SK-N-SH treated with all-trans-retinoic acid at 6 μM for 48 hours (cell line): ENCODE data around the gene CCDC102A.

Source experiments
- ATAC-seq: fragments of 200-7000 bp; cut with Tn5 transposase; 3 replicates; pipeline ENCODE4 v1.9.1; 2020; ENCODE audit warnings: mild to moderate bottlenecking, moderate library complexity
- ARNTL ChIP-seq: fragments of 450-650 bp; formaldehyde crosslinking; IDR thresholded peaks from 2 replicates; pipeline ENCODE4 v1.5.0; 2020; ENCODE audit warnings: low read depth, mild to moderate bottlenecking, moderate library complexity, borderline replicate concordance
- BACH2 ChIP-seq: fragments of 250-450 bp; sonication (Bioruptor Pico); IDR thresholded peaks from 2 replicates; pipeline ENCODE4 v1.9.0; 2021; ENCODE audit warnings: mild to moderate bottlenecking, borderline replicate concordance
- CSDC2 ChIP-seq: fragments of 250-450 bp; sonication (Bioruptor Pico); IDR thresholded peaks from 2 replicates; pipeline ENCODE4 v1.5.0; 2020; ENCODE audit warnings: mild to moderate bottlenecking, moderate library complexity
- ESRRG ChIP-seq: fragments of 250-450 bp; sonication (Bioruptor Pico); IDR thresholded peaks from 2 replicates; pipeline ENCODE4 v1.6.1; 2021; ENCODE audit warnings: mild to moderate bottlenecking
- GLIS3 ChIP-seq: fragments of 250-450 bp; sonication (Bioruptor Pico); IDR thresholded peaks from 2 replicates; pipeline ENCODE4 v1.5.0; 2020; ENCODE audit warnings: mild to moderate bottlenecking, moderate library complexity
- ISL1 ChIP-seq: fragments of 250-450 bp; sonication (Bioruptor Pico); IDR thresholded peaks from 2 replicates; pipeline ENCODE4 v2.1.2; 2022; ENCODE audit warnings: mild to moderate bottlenecking, moderate library complexity
- OSR1 ChIP-seq: fragments of 250-450 bp; sonication (Bioruptor Pico); IDR thresholded peaks from 2 replicates; pipeline ENCODE4 v1.8.0; 2022; ENCODE audit warnings: moderate library complexity, mild to moderate bottlenecking, inconsistent platforms
- PPARA ChIP-seq: fragments of 250-450 bp; sonication (Bioruptor Pico); IDR thresholded peaks from 2 replicates; pipeline ENCODE4 v1.5.0; 2020; ENCODE audit warnings: mild to moderate bottlenecking, borderline replicate concordance
- RARB ChIP-seq: fragments of 250-450 bp; sonication (Bioruptor Pico); IDR thresholded peaks from 2 replicates; pipeline ENCODE4 v1.8.0; 2021; ENCODE audit warnings: mild to moderate bottlenecking, moderate library complexity
- SNAI2 ChIP-seq: fragments of 250-450 bp; sonication (Bioruptor Pico); IDR thresholded peaks from 2 replicates; pipeline ENCODE4 v1.5.0; 2020; ENCODE audit warnings: mild to moderate bottlenecking, moderate library complexity
- TCF4 ChIP-seq: fragments of 250-450 bp; sonication (Bioruptor Pico); IDR thresholded peaks from 2 replicates; pipeline ENCODE4 v1.8.0; 2021; ENCODE audit warnings: mild to moderate bottlenecking, moderate library complexity, borderline replicate concordance
- TOX ChIP-seq: fragments of 250-450 bp; sonication (Bioruptor Pico); IDR thresholded peaks from 2 replicates; pipeline ENCODE4 v1.8.0; 2021; ENCODE audit warnings: mild to moderate bottlenecking, moderate library complexity, borderline replicate concordance
- ZC3H10 ChIP-seq: fragments of 250-450 bp; sonication (Bioruptor Pico); IDR thresholded peaks from 2 replicates; pipeline ENCODE4 v1.5.1; 2021; ENCODE audit warnings: mild to moderate bottlenecking, moderate library complexity
- ZFP30 ChIP-seq: fragments of 450-650 bp; formaldehyde crosslinking; IDR thresholded peaks from 2 replicates; pipeline ENCODE4 v1.5.0; 2022; ENCODE audit warnings: mild to moderate bottlenecking, moderate library complexity
- ZNF565 ChIP-seq: fragments of 450-650 bp; formaldehyde crosslinking; conservative IDR thresholded peaks from 2 replicates; pipeline ENCODE4 v1.5.0; 2020; ENCODE audit warnings: low read depth, mild to moderate bottlenecking, moderate library complexity
- ZNF70 ChIP-seq: fragments of 450-650 bp; formaldehyde crosslinking; IDR thresholded peaks from 2 replicates; pipeline ENCODE4 v1.5.0; 2020; ENCODE audit warnings: mild to moderate bottlenecking, moderate library complexity
- TF ChIP-seq, protein P1 (sequence below): fragments of 250-450 bp; sonication (Bioruptor Pico); IDR thresholded peaks from 2 replicates; pipeline ENCODE4 v1.8.0; 2020; ENCODE audit warnings: mild to moderate bottlenecking, moderate library complexity, borderline replicate concordance
- TF ChIP-seq, protein P2 (sequence below): fragments of 250-450 bp; sonication (Bioruptor Pico); IDR thresholded peaks from 2 replicates; pipeline ENCODE4 v1.5.1; 2021; ENCODE audit warnings: mild to moderate bottlenecking, moderate library complexity
- TF ChIP-seq, protein P3 (sequence below): fragments of 250-450 bp; sonication (Bioruptor Pico); IDR thresholded peaks from 2 replicates; pipeline ENCODE4 v1.8.0; 2021; ENCODE audit warnings: low read depth, mild to moderate bottlenecking, moderate library complexity, borderline replicate concordance
- TF ChIP-seq, protein P4 (sequence below): fragments of 250-450 bp; sonication (Bioruptor Pico); IDR thresholded peaks from 2 replicates; pipeline ENCODE4 v1.5.1; 2020; ENCODE audit warnings: low read depth, mild to moderate bottlenecking, moderate library complexity
- TF ChIP-seq, protein P5 (sequence below): fragments of 250-450 bp; sonication (Bioruptor Pico); IDR thresholded peaks from 2 replicates; pipeline ENCODE4 v1.5.0; 2020; ENCODE audit warnings: mild to moderate bottlenecking, moderate library complexity

The CCDC102A gene

DNA sequence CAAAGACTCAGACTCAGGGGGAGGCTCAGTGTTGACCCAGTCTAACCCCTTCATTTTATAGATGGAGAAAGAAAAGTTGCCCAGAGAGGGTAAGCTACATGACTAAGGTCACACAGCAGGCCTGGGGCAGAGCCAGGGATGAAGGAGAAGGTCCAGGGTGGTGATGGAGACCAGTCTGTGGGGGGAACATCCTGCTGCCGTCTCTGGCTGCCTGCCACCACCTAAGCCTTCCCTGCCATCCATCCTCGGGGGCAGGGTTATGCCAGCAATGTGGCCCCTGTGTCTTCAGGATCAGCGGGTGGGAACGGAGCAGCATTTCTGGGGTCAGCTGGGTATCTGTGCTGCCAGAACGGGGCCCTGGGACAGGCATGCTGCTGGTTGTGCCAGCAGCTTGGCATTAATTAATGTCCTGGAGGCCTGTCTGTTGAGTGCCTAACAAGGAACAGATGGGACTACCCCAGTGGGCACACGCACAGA is 55.6 kb downstream of the CCDC102A start:
- TF ChIP-seq PPARA (CRISPR knock-in tag) (no peak), CSDC2 (CRISPR knock-in tag) (no peak), ARNTL (CRISPR knock-in tag) (no peak), TCF4 (CRISPR knock-in tag) (peak; percentile 22; the same call in 1 of the 2 replicates), ISL1 (CRISPR knock-in tag) (no peak), ZNF565 (CRISPR knock-in tag) (no peak), GLIS3 (CRISPR knock-in tag) (no peak)
- TF ChIP-seq, protein P1, sequence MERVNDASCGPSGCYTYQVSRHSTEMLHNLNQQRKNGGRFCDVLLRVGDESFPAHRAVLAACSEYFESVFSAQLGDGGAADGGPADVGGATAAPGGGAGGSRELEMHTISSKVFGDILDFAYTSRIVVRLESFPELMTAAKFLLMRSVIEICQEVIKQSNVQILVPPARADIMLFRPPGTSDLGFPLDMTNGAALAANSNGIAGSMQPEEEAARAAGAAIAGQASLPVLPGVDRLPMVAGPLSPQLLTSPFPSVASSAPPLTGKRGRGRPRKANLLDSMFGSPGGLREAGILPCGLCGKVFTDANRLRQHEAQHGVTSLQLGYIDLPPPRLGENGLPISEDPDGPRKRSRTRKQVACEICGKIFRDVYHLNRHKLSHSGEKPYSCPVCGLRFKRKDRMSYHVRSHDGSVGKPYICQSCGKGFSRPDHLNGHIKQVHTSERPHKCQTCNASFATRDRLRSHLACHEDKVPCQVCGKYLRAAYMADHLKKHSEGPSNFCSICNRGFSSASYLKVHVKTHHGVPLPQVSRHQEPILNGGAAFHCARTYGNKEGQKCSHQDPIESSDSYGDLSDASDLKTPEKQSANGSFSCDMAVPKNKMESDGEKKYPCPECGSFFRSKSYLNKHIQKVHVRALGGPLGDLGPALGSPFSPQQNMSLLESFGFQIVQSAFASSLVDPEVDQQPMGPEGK, result no peak
- ATAC-seq, result no peak; the same call in 2 of the 3 replicates

DNA sequence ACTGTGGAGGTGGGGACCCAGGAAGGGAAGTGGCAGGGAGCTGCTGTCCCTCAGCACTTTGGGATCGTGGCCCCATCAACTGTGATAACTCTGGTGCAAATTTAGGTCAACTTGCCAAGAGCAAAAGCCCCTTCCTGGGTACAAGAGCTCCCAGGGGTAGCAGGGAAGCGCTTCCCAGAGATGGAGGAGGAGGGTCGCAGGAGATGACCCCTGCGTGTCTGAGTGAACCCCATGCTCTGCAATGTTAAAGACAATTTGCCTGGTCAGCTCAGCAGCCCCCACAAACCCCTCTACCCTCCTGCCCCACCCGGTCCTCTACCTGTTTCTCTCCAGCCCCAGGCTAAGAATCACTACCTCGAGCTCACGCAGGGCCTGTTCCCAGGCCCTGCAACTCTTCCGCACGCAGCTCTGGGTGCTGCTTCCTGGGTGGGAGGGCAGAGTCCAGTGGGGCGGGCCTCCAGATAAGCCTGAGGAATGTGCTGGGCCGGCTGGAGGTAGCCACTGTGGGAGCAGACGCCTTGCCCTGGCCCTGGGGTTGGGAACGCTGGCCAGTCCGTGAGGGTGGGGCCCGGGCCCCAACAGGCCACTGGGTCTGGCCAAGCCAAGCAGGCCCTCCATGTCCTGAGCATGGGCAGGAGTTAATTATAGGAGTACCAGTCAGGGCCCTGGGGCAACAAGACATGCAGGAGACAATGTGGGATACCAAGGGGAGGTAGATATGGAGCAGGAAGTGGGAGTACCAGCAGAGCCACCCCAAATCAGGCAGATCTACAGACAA is 56.2 kb downstream of the CCDC102A start:
- ATAC-seq, result peak; percentile 48
- TF ChIP-seq BACH2 (no peak), TOX (CRISPR knock-in tag) (no peak), CSDC2 (CRISPR knock-in tag) (no peak), ZNF565 (CRISPR knock-in tag) (no peak), TCF4 (CRISPR knock-in tag) (no peak), ISL1 (CRISPR knock-in tag) (no peak), ARNTL (CRISPR knock-in tag) (no peak), ZC3H10 (no peak), SNAI2 (no peak), PPARA (CRISPR knock-in tag) (no peak), ESRRG (CRISPR knock-in tag) (no peak), RARB (no peak), OSR1 (CRISPR knock-in tag) (no peak), ZNF70 (CRISPR knock-in tag) (no peak), ZFP30 (no peak), GLIS3 (CRISPR knock-in tag) (no peak)
- TF ChIP-seq, protein P2, sequence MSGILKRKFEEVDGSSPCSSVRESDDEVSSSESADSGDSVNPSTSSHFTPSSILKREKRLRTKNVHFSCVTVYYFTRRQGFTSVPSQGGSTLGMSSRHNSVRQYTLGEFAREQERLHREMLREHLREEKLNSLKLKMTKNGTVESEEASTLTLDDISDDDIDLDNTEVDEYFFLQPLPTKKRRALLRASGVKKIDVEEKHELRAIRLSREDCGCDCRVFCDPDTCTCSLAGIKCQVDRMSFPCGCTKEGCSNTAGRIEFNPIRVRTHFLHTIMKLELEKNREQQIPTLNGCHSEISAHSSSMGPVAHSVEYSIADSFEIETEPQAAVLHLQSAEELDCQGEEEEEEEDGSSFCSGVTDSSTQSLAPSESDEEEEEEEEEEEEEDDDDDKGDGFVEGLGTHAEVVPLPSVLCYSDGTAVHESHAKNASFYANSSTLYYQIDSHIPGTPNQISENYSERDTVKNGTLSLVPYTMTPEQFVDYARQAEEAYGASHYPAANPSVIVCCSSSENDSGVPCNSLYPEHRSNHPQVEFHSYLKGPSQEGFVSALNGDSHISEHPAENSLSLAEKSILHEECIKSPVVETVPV (CRISPR knock-in tag), result no peak
- TF ChIP-seq, protein P3, sequence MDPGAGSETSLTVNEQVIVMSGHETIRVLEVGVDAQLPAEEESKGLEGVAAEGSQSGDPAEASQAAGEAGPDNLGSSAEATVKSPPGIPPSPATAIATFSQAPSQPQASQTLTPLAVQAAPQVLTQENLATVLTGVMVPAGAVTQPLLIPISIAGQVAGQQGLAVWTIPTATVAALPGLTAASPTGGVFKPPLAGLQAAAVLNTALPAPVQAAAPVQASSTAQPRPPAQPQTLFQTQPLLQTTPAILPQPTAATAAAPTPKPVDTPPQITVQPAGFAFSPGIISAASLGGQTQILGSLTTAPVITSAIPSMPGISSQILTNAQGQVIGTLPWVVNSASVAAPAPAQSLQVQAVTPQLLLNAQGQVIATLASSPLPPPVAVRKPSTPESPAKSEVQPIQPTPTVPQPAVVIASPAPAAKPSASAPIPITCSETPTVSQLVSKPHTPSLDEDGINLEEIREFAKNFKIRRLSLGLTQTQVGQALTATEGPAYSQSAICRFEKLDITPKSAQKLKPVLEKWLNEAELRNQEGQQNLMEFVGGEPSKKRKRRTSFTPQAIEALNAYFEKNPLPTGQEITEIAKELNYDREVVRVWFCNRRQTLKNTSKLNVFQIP, result no peak
- TF ChIP-seq, protein P1, result no peak
- TF ChIP-seq, protein P4, sequence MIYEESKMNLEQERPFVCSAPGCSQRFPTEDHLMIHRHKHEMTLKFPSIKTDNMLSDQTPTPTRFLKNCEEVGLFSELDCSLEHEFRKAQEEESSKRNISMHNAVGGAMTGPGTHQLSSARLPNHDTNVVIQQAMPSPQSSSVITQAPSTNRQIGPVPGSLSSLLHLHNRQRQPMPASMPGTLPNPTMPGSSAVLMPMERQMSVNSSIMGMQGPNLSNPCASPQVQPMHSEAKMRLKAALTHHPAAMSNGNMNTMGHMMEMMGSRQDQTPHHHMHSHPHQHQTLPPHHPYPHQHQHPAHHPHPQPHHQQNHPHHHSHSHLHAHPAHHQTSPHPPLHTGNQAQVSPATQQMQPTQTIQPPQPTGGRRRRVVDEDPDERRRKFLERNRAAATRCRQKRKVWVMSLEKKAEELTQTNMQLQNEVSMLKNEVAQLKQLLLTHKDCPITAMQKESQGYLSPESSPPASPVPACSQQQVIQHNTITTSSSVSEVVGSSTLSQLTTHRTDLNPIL (CRISPR knock-in tag), result no peak

DNA sequence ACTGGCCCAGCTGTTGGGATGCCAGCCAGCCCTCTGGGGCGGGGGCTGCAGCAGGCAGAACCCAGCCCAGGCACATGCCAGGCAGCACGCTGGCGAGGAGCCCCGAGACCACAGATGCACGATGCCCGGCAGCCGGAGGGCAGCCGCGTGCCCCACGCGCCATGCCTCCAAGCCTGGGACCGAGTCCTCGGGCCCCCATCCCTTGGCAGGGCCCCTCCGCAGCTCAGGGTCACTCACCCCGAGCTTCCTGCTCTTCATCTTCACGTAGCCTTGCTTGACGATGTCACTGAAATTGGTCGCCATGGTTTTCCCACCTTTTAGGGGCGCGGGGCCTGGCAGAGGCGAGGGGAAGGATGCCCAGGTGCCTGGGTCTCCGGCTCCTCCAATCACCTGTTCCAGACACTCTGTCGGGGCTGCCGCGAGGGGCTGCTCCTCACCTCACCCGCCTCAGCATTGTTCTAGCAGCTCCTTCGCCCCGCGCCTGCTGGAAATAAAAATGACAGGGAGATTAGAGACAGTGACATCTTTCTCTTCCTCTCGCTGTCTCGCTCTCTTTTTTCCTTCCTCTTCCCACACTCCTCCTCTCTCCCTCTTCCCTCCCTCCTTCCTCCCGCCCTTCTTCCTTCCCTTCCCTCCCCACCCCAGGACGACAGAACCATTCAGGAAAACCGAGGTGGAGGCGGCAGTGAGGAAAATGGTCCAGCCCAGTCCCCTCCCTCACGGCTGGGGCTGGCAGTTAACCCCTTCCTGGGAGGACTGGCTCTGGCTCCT is 57.0 kb downstream of the CCDC102A start:
- peak; percentile 63 for ATAC-seq
- no peak for TF ChIP-seq GLIS3 (CRISPR knock-in tag)
- TF ChIP-seq, protein P5, sequence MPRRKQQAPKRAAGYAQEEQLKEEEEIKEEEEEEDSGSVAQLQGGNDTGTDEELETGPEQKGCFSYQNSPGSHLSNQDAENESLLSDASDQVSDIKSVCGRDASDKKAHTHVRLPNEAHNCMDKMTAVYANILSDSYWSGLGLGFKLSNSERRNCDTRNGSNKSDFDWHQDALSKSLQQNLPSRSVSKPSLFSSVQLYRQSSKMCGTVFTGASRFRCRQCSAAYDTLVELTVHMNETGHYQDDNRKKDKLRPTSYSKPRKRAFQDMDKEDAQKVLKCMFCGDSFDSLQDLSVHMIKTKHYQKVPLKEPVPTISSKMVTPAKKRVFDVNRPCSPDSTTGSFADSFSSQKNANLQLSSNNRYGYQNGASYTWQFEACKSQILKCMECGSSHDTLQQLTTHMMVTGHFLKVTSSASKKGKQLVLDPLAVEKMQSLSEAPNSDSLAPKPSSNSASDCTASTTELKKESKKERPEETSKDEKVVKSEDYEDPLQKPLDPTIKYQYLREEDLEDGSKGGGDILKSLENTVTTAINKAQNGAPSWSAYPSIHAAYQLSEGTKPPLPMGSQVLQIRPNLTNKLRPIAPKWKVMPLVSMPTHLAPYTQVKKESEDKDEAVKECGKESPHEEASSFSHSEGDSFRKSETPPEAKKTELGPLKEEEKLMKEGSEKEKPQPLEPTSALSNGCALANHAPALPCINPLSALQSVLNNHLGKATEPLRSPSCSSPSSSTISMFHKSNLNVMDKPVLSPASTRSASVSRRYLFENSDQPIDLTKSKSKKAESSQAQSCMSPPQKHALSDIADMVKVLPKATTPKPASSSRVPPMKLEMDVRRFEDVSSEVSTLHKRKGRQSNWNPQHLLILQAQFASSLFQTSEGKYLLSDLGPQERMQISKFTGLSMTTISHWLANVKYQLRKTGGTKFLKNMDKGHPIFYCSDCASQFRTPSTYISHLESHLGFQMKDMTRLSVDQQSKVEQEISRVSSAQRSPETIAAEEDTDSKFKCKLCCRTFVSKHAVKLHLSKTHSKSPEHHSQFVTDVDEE (CRISPR knock-in tag), result no peak
- no peak for TF ChIP-seq RARB
